Measurements from ENCODE around the gene PLCG1. TPM values are rescaled to one million over a fixed set of nuclear protein-coding genes. Genes with fewer than 3 reads are reported as not detected.

PLCG1 gene
- total and polyA plus RNA-seq, 4 donors, result 2.0 to 30.4 (median 16.1) TPM

DNA sequence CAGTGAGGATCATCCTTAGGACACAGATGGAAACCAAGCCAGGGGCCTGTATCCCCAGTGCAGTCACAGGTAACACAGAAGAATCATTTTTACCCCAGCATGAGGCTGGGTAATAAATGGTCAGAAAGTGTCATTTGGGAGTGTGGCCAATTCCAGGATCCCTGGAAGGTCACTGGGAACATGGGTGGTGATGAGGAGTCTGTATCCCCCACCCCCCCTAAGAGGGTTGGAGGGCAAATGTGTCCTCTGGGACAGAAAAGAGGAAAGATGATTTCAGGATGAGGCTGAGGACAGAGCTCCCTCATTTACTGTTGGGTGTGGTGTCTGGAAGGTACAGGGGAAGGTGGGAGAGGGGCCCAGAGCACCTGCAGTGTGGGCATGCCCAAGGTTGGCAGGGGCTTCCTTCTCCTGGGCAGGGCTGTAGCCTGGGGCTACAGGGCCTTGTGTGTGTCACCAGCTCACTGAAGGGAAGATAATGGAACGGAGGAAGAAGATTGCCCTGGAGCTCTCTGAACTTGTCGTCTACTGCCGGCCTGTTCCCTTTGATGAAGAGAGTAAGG, 34.5 kb downstream of the PLCG1 start:
- Histone ChIP-seq H3K4me3 (ENCODE audit: low read depth in 1 of 3, low read length in 3 of 3) (no peak overlapping the region), H3K9ac (ENCODE audit: low read depth in 1 of 2, low read length in 2 of 2) (no peak overlapping the region), H3K27me3 (ENCODE audit: control insufficient read depth in 4 of 4, insufficient read depth in 4 of 4, low read length in 3 of 4) (no peaks in the 10 kb centered on the region), H3K9me3 (ENCODE audit: control insufficient read depth in 4 of 4, low read length in 3 of 4) (no peaks in the 10 kb centered on the region), H3K4me1 (ENCODE audit: control insufficient read depth in 4 of 4, insufficient read depth in 4 of 4, low read length in 3 of 4) (peaks cover 0 to 5% (median 0%) of the 10 kb centered on the region in 4 donors), H3K27ac (ENCODE audit: low read depth in 1 of 2, low read length in 2 of 2) (peak overlapping the region in 1 of 2 donors; percentile 36), H3K36me3 (ENCODE audit: control insufficient read depth in 4 of 4, insufficient read depth in 3 of 4, low read depth in 1 of 4, low read length in 3 of 4) (peaks cover 4 to 43% (median 8%) of the 10 kb centered on the region in 4 donors)
- no peak for DNase-seq (ENCODE audit: low spot score)
- WGBS, result 79% methylated on average over 3 of the region's 3 CpGs
- TF ChIP-seq, protein P1, sequence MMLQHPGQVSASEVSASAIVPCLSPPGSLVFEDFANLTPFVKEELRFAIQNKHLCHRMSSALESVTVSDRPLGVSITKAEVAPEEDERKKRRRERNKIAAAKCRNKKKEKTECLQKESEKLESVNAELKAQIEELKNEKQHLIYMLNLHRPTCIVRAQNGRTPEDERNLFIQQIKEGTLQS (IDR thresholded peaks at IDR 0.05), result no peak
- TF ChIP-seq, protein P2, sequence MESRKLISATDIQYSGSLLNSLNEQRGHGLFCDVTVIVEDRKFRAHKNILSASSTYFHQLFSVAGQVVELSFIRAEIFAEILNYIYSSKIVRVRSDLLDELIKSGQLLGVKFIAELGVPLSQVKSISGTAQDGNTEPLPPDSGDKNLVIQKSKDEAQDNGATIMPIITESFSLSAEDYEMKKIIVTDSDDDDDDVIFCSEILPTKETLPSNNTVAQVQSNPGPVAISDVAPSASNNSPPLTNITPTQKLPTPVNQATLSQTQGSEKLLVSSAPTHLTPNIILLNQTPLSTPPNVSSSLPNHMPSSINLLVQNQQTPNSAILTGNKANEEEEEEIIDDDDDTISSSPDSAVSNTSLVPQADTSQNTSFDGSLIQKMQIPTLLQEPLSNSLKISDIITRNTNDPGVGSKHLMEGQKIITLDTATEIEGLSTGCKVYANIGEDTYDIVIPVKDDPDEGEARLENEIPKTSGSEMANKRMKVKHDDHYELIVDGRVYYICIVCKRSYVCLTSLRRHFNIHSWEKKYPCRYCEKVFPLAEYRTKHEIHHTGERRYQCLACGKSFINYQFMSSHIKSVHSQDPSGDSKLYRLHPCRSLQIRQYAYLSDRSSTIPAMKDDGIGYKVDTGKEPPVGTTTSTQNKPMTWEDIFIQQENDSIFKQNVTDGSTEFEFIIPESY (IDR thresholded peaks at IDR 0.05), result no peak
- TF ChIP-seq EGR1 (IDR thresholded peaks at IDR 0.05; ENCODE audit: low read depth in 2 of 2) (no peak), GABPA (IDR thresholded peaks at IDR 0.05 in 1 of 2, conservative IDR thresholded peaks at IDR 0.05 in 1 of 2) (no peak), HNF4A (conservative IDR thresholded peaks at IDR 0.05) (no peak), NR2F2 (IDR thresholded peaks at IDR 0.05) (no peak), FOXA2 (IDR thresholded peaks at IDR 0.05) (no peak), JUND (IDR thresholded peaks at IDR 0.05) (no peak), YY1 (IDR thresholded peaks at IDR 0.05) (no peak), SP1 (IDR thresholded peaks at IDR 0.05) (no peak), TAF1 (conservative IDR thresholded peaks at IDR 0.05) (no peak), RAD21 (IDR thresholded peaks at IDR 0.05) (no peak), HNF4G (IDR thresholded peaks at IDR 0.05) (no peak), FOXA1 (IDR thresholded peaks at IDR 0.05) (no peak), RXRA (IDR thresholded peaks at IDR 0.05) (no peak)
- TF ChIP-seq, protein P3, sequence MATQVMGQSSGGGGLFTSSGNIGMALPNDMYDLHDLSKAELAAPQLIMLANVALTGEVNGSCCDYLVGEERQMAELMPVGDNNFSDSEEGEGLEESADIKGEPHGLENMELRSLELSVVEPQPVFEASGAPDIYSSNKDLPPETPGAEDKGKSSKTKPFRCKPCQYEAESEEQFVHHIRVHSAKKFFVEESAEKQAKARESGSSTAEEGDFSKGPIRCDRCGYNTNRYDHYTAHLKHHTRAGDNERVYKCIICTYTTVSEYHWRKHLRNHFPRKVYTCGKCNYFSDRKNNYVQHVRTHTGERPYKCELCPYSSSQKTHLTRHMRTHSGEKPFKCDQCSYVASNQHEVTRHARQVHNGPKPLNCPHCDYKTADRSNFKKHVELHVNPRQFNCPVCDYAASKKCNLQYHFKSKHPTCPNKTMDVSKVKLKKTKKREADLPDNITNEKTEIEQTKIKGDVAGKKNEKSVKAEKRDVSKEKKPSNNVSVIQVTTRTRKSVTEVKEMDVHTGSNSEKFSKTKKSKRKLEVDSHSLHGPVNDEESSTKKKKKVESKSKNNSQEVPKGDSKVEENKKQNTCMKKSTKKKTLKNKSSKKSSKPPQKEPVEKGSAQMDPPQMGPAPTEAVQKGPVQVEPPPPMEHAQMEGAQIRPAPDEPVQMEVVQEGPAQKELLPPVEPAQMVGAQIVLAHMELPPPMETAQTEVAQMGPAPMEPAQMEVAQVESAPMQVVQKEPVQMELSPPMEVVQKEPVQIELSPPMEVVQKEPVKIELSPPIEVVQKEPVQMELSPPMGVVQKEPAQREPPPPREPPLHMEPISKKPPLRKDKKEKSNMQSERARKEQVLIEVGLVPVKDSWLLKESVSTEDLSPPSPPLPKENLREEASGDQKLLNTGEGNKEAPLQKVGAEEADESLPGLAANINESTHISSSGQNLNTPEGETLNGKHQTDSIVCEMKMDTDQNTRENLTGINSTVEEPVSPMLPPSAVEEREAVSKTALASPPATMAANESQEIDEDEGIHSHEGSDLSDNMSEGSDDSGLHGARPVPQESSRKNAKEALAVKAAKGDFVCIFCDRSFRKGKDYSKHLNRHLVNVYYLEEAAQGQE (IDR thresholded peaks at IDR 0.05), result no peak
- TF ChIP-seq, protein P4, sequence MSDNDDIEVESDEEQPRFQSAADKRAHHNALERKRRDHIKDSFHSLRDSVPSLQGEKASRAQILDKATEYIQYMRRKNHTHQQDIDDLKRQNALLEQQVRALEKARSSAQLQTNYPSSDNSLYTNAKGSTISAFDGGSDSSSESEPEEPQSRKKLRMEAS (IDR thresholded peaks at IDR 0.05), result no peak
- TF ChIP-seq, protein P5, sequence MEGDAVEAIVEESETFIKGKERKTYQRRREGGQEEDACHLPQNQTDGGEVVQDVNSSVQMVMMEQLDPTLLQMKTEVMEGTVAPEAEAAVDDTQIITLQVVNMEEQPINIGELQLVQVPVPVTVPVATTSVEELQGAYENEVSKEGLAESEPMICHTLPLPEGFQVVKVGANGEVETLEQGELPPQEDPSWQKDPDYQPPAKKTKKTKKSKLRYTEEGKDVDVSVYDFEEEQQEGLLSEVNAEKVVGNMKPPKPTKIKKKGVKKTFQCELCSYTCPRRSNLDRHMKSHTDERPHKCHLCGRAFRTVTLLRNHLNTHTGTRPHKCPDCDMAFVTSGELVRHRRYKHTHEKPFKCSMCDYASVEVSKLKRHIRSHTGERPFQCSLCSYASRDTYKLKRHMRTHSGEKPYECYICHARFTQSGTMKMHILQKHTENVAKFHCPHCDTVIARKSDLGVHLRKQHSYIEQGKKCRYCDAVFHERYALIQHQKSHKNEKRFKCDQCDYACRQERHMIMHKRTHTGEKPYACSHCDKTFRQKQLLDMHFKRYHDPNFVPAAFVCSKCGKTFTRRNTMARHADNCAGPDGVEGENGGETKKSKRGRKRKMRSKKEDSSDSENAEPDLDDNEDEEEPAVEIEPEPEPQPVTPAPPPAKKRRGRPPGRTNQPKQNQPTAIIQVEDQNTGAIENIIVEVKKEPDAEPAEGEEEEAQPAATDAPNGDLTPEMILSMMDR (IDR thresholded peaks at IDR 0.05; ENCODE audit: low read depth, low read length, missing input control), result no peak

All from liver (tissue), 9 donors.